ENCODE data around the gene DIS3L. TPM values are rescaled to one million over a fixed set of nuclear protein-coding genes. Genes with fewer than 3 reads are reported as not detected.
"Not testable (repeated sequence)": the region's sequence is repeated elsewhere in the genome, so short reads cannot be mapped to it uniquely, and the experiment has no call there.

Gene DIS3L
- total RNA-seq, 2 experiments from 2014 or later: 23.5 to 26.3 TPM

DNA sequence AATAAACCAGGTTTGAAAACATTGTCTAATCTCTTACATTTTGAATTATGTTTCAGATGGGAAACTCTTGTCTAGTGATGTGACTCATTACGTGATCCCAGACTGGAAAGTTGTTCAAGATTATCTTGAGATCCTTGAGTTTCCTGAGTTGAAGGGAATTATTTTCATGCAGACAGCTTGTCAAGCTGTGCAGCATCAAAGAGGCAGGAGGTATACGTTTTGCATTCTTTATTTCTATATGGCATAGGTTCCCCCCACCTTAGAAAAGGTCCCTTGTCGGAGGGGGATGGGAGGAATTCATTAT lies 1.5 kb downstream of the DIS3L start:
- H3K9me3 Mint-ChIP-seq: no peaks in the 10 kb centered on the region
- peaks cover 39% of the 10 kb centered on the region for H3K4me1 Mint-ChIP-seq (ENCODE audit: low read depth)
- peaks cover 11% of the 10 kb centered on the region for H3K36me3 Mint-ChIP-seq
- DNase-seq: no peak
- peak overlapping the region; percentile 84 for H3K4me3 Mint-ChIP-seq
- POLR2A ChIA-PET: interaction anchor here (0.5 to 1.7 kb wide), 8 partner anchors 62 to 1468 kb away, joined by 3 to 6 read pairs (median 4); partner anchors contain the start of genes HACD3, RNU5B-1, RPL4 and SNAPC5
- intact Hi-C loops (cut with micrococcal nuclease): loop anchor here (5.0 to 10.0 kb wide), 3 partner anchors 62 to 680 kb away; partner anchors contain the start of genes INTS14, RAB11A and TIPIN
- CTCF ChIA-PET: interaction anchor here (0.7 to 1.6 kb wide), 4 partner anchors 43 to 684 kb away, joined by 3 to 4 read pairs (median 3); partner anchors contain the start of genes INTS14, RAB11A and SNAPC5
- no peaks in the 10 kb centered on the region for H3K27me3 Mint-ChIP-seq
- H3K27ac Mint-ChIP-seq: peak overlapping the region; percentile 89

DNA sequence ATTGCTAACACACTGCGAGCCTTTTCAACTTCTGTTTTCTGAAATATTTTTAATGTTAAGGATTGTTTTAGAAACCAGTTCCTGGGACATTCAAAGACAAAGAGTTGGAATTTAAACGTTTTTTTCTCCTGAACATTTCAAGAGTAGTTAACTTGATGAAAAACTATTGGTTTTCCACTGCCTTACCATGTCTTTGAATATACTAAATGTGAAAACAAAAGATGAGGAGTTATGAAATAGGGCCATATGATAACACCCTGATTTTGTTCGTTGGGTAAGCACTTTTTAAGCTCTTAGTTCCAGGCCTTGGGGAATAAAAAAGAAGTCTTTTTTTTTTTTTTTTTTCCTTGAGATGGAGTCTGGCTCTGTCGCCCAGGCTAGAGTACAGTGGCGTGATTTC lies 2.8 kb downstream of the DIS3L start:
- POLR2A ChIA-PET: interaction anchor here (0.6 kb wide), 1 partner anchor 42 kb away, joined by 3 read pairs; no protein-coding TSS in a partner anchor
- H3K27ac Mint-ChIP-seq: no peak overlapping the region
- H3K9me3 Mint-ChIP-seq: no peaks in the 10 kb centered on the region
- no peaks in the 10 kb centered on the region for H3K27me3 Mint-ChIP-seq
- DNase-seq: no peak
- no peak overlapping the region for H3K4me3 Mint-ChIP-seq
- H3K36me3 Mint-ChIP-seq: peaks cover 13% of the 10 kb centered on the region
- CTCF ChIA-PET: interaction anchor here (0.6 kb wide), 1 partner anchor 8 kb away, joined by 3 read pairs; no protein-coding TSS in a partner anchor
- intact Hi-C loops (cut with micrococcal nuclease): loop anchor here (10.0 kb wide), 1 partner anchor 681 kb away; the partner anchor contains the start of gene INTS14
- peaks cover 32% of the 10 kb centered on the region for H3K4me1 Mint-ChIP-seq (ENCODE audit: low read depth)

DNA sequence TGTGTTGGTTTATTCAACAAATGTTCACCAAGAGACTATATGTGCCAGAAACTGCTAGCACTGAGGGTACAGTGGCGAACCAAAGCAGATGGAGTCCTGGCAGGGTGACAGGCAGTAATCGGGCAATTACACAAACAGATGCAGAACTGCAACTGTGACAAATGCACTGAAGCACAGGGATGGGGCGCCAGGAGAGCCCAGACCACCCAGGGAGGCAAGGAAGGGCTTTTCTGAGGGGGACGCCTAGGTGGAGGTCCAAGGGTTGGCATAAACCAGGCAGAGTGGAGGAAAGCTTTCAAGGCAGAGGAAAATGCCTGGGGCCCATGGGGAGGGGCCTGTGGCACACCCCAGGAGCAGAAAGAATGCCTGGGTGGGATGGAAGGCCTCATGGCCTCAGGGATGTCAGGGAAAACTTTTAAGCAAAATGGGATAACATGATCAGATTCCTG lies 5.5 kb downstream of the DIS3L start:
- H3K36me3 Mint-ChIP-seq: peaks cover 13% of the 10 kb centered on the region
- no peaks in the 10 kb centered on the region for H3K9me3 Mint-ChIP-seq
- H3K4me1 Mint-ChIP-seq (ENCODE audit: low read depth): peaks cover 20% of the 10 kb centered on the region
- no peaks in the 10 kb centered on the region for H3K27me3 Mint-ChIP-seq
- H3K27ac Mint-ChIP-seq: no peak overlapping the region
- no peak overlapping the region for H3K4me3 Mint-ChIP-seq
- DNase-seq: no peak
- intact Hi-C loops (cut with micrococcal nuclease): loop anchor here (10.0 kb wide), 1 partner anchor 684 kb away; the partner anchor contains the start of gene INTS14
- POLR2A ChIA-PET: no interaction called here
- CTCF ChIA-PET: interaction anchor here (1.2 kb wide), 1 partner anchor 11 kb away, joined by 4 read pairs; no protein-coding TSS in a partner anchor

DNA sequence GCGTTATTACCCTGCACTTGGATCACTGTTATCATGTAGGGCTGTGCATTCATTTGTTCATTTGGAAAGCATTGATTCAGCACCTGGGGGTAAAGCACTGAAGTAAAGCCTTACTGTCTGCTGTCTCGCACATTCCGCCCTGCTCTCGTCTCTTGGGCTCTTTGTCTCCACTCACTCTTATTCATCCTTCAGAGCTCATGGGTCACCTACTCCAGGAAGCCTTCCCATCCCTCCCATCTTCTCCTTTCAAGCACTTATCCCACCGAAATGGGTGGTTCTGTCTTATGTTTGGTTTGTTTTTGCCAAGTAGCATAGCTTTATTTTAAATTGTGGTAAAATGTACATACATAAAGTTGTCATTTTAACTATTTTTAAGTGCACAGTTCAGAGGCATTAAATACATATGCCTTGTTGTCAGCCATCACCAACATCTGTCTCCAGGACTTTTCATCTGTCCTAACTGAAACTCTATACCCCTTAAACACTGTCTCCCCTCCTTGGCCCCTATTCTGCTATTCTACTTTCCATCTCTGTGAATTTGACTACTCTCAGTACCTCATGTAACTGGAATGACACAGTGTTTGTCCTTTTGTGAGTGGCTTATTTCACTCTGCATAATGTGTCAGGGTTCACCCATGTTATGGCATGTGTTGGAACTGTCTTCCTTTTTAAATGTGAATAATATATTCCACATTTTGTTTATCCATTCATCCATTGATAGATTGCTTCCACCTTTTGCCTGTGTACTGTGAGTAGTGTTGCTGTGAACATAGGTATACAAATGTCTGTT lies 9.3 kb downstream of the DIS3L start:
- H3K4me3 Mint-ChIP-seq: no peak overlapping the region
- no peaks in the 10 kb centered on the region for H3K9me3 Mint-ChIP-seq
- peaks cover 7% of the 10 kb centered on the region for H3K36me3 Mint-ChIP-seq
- H3K27me3 Mint-ChIP-seq: no peaks in the 10 kb centered on the region
- POLR2A ChIA-PET: no interaction called here
- intact Hi-C loops (cut with micrococcal nuclease): no loop called here
- DNase-seq: no peak
- CTCF ChIA-PET: interaction anchor here (1.6 kb wide), 1 partner anchor 15 kb away, joined by 5 read pairs; no protein-coding TSS in a partner anchor
- H3K4me1 Mint-ChIP-seq (ENCODE audit: low read depth): peaks cover under 1% of the 10 kb centered on the region
- H3K27ac Mint-ChIP-seq: no peak overlapping the region

DNA sequence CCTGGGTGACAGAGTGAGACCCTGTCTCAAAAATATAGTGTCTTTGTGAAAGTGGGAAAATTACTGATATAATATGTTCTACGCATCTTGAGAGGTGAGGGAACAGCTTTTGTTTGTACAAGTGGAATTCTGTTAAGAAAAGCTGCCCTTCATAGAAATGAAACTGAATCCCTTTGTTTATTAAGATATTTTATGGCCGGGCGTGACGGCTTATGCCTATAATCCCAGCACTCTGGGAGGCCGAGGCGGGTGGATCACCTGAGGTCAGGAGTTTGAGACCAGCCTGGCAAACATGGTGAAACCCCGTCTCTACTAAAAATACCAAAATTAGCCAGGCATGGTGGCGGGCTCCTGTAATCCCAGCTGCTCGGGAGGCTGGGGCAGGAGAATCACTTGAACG lies 11.1 kb downstream of the DIS3L start:
- intact Hi-C loops (cut with micrococcal nuclease); H3K36me3 Mint-ChIP-seq: not testable (repeated sequence)
- CTCF ChIA-PET: interaction anchor here (0.5 kb wide), 1 partner anchor 168 kb away, joined by 3 read pairs; no protein-coding TSS in a partner anchor

DNA sequence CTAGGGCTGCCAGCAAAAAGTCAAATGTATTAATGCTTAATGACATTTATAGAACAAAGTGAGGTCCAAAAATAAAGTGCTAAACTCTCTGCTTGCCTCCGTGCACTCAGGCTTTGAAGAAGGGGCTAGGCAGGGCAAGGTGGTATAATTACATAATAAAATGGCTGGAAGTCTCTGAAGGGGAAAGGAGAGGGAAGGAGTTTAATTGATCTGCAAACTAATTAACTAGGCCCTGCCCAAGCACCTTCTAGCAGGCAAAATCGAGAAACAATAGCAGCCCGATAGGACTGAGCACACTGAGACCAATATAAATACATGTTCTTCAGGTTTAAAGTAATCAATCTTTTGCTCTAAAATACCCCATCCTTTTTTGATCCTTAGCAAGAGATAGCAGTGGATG lies 13.0 kb downstream of the DIS3L start:
- CTCF ChIA-PET: interaction anchor here (1.2 kb wide), 1 partner anchor 192 kb away, joined by 3 read pairs; no protein-coding TSS in a partner anchor
- POLR2A ChIA-PET: no interaction called here
- no peak for DNase-seq
- Mint-ChIP-seq H3K36me3 (peaks cover 12% of the 10 kb centered on the region), H3K9me3 (no peaks in the 10 kb centered on the region), H3K4me3 (no peak overlapping the region), H3K4me1 (ENCODE audit: low read depth) (no peaks in the 10 kb centered on the region), H3K27ac (no peak overlapping the region), H3K27me3 (no peaks in the 10 kb centered on the region)
- intact Hi-C loops (cut with micrococcal nuclease): no loop called here

More for the DNA sequence above, 11.1 kb downstream of the DIS3L start:
- POLR2A ChIA-PET; H3K4me1 Mint-ChIP-seq (ENCODE audit: low read depth); H3K27me3 Mint-ChIP-seq; DNase-seq; H3K27ac Mint-ChIP-seq; H3K4me3 Mint-ChIP-seq; H3K9me3 Mint-ChIP-seq: not testable (repeated sequence)

DNA sequence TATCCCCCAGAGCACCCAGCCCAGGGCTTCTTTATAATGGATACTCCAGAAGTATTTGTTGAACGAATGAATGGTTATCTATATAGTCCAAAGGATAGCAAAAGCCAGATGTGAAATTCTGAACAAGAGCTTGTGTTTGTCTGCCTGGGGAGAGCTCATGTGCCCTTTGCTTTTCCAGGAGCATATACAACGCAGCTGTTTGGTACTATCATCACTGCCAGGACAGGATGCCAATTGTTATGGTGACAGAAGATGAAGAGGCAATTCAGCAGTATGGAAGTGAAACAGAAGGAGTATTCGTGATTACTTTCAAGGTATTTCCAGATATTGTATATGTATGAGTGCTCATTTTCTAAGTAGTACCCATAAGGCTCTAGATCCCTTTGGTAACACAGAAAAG lies 15.2 kb downstream of the DIS3L start:
- H3K27me3 Mint-ChIP-seq: no peaks in the 10 kb centered on the region
- POLR2A ChIA-PET: no interaction called here
- CTCF ChIA-PET: interaction anchor here (0.6 to 1.3 kb wide), 2 partner anchors 11 to 22 kb away, joined by 3 read pairs; no protein-coding TSS in a partner anchor
- no peak overlapping the region for H3K27ac Mint-ChIP-seq
- H3K4me1 Mint-ChIP-seq (ENCODE audit: low read depth): no peaks in the 10 kb centered on the region
- no peak for DNase-seq
- no peak overlapping the region for H3K4me3 Mint-ChIP-seq
- intact Hi-C loops (cut with micrococcal nuclease): no loop called here
- peaks cover 19% of the 10 kb centered on the region for H3K36me3 Mint-ChIP-seq
- no peaks in the 10 kb centered on the region for H3K9me3 Mint-ChIP-seq

DNA sequence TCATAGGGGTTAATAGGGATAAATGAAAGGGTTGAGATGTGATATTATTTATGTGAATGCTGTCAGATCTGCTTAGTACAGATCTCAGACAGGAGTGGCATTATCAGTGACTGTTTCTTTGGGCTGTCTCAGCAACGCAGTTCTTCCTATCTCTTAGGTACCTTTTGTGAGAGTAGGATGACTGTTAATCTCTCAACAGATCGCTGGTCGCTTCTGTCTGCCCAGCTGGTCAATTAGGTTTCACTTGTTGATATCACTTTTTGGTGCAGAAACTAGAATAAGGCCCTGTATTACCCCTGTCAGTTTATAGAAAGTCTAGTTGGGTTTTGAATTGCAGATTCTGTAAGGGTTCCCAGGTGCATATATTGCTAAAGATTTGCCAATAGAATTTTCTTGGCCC lies 16.5 kb downstream of the DIS3L start:
- Mint-ChIP-seq H3K4me3 (no peak overlapping the region), H3K4me1 (ENCODE audit: low read depth) (no peaks in the 10 kb centered on the region), H3K27me3 (no peaks in the 10 kb centered on the region), H3K9me3 (no peaks in the 10 kb centered on the region), H3K36me3 (peaks cover 22% of the 10 kb centered on the region), H3K27ac (no peak overlapping the region)
- POLR2A ChIA-PET: no interaction called here
- intact Hi-C loops (cut with micrococcal nuclease): no loop called here
- DNase-seq: no peak
- CTCF ChIA-PET: no interaction called here

DNA sequence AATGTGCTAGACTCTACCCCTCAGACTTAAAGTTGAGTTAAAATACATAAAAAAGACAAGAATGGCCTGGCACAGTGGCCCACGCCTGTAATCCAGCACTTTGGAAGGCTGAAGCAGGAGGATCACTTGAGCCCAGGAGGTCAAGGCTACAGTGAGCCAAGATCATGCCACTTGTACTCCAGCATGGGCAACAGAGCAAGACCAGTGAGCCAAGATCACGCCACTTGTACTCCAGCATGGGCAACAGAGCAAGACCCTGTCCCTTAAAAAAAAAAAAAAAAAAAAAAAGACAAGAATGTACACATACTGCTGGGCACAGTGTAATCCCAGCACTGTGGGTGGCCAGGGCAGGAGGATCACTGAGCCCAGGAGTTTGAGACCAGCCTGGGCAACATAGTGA lies 17.4 kb downstream of the DIS3L start:
- Mint-ChIP-seq H3K4me3 (no peak overlapping the region), H3K9me3 (no peaks in the 10 kb centered on the region), H3K36me3 (peaks cover 26% of the 10 kb centered on the region), H3K27ac (no peak overlapping the region), H3K4me1 (ENCODE audit: low read depth) (no peaks in the 10 kb centered on the region), H3K27me3 (no peaks in the 10 kb centered on the region)
- POLR2A ChIA-PET: no interaction called here
- CTCF ChIA-PET: no interaction called here
- intact Hi-C loops (cut with micrococcal nuclease): no loop called here
- no peak for DNase-seq

DNA sequence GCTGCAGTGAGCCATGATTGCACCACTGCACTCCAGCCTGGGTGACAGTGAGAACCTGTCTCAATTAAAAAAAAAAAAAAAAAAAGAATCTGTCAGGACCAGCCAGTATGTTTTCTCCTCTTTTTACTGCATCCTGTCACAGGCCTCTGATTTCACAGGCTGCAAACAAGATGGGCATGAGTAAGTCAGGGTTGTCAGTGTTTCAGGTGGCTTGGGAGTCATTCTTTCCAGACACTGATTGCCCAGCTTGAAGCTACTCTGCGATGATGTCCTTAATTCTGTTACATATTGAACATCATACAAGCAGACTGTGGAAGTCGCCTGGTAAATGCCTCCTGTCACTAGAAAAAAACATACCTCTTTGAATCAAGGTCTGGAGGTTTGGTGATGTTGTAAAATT lies 18.8 kb downstream of the DIS3L start:
- DNase-seq: no peak
- Mint-ChIP-seq H3K27me3 (no peaks in the 10 kb centered on the region), H3K27ac (no peak overlapping the region), H3K36me3 (peaks cover 29% of the 10 kb centered on the region), H3K9me3 (no peaks in the 10 kb centered on the region), H3K4me1 (ENCODE audit: low read depth) (no peaks in the 10 kb centered on the region), H3K4me3 (no peak overlapping the region)
- intact Hi-C loops (cut with micrococcal nuclease): no loop called here
- POLR2A ChIA-PET: no interaction called here
- CTCF ChIA-PET: no interaction called here

DNA sequence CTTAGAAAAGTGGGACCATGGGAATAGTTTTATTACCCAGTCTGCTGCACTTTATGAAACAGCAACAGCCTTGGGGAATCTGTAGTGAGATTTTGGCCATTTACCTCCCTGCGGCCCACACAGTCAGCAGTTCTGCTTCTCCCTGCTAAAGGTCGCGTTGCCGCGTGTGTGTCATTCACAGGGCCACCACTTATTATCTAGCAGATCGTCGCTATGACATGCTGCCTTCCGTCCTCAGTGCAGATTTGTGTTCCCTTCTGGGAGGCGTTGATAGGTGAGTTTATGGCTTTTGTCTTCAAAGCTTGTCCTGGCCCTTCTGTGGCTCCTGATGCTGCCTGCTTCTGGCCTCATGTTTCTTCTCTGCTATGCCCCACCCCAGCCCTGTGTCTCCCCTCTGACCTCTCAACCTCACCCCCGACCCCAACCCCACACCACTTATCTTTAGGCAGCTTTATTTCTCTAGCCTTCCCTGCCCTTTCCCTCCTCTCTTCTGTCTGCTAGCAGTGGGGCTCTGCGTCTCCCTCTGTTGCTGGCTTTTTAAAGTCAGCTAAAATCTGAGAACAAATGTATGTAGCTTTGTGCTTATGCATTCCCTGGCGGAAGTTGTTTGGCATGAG lies 30.1 kb downstream of the DIS3L start:
- H3K27ac Mint-ChIP-seq: no peak overlapping the region
- no peaks in the 10 kb centered on the region for H3K4me1 Mint-ChIP-seq (ENCODE audit: low read depth)
- ChIA-PET CTCF (interaction anchor here (2.4 kb wide), 1 partner anchor 175 kb away, joined by 7 read pairs; the partner anchor contains the start of gene SNAPC5), POLR2A (no interaction called here)
- no peak overlapping the region for H3K4me3 Mint-ChIP-seq
- intact Hi-C loops (cut with micrococcal nuclease): no loop called here
- peaks cover 36% of the 10 kb centered on the region for H3K36me3 Mint-ChIP-seq
- H3K27me3 Mint-ChIP-seq: no peaks in the 10 kb centered on the region
- no peak for DNase-seq
- no peaks in the 10 kb centered on the region for H3K9me3 Mint-ChIP-seq

DNA sequence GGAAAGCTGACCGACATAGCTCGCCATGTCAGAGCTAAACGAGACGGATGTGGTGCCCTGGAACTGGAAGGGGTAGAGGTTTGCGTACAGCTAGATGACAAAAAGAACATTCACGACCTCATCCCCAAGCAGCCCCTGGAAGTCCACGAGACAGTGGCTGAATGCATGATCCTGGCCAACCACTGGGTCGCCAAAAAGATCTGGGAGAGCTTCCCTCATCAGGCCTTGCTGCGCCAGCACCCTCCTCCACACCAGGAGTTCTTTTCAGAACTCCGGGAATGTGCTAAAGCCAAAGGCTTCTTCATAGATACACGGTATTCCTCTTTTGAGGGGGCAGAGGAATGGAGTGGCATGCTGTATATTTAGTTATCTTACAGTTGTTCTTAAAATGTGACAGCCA lies 32.7 kb downstream of the DIS3L start:
- peaks cover 42% of the 10 kb centered on the region for H3K36me3 Mint-ChIP-seq
- CTCF ChIA-PET: no interaction called here
- intact Hi-C loops (cut with micrococcal nuclease): no loop called here
- H3K4me3 Mint-ChIP-seq: no peak overlapping the region
- H3K27me3 Mint-ChIP-seq: no peaks in the 10 kb centered on the region
- no peaks in the 10 kb centered on the region for H3K9me3 Mint-ChIP-seq
- H3K27ac Mint-ChIP-seq: no peak overlapping the region
- POLR2A ChIA-PET: no interaction called here
- no peak for DNase-seq
- no peaks in the 10 kb centered on the region for H3K4me1 Mint-ChIP-seq (ENCODE audit: low read depth)

Measured in activated CD4-positive, alpha-beta memory T cell treated with anti-CD3 and anti-CD28 coated beads for 36 hours (primary cell).